HL-60 (cell line): ENCODE data around the gene ARMS2. TPM values are rescaled to one million over a fixed set of nuclear protein-coding genes. Genes with fewer than 3 reads are reported as not detected.

ENCODE experiments used
- microRNA-seq: library from miRNA; unstranded; fragments of <30 nt; microRNA quantifications from one replicate; pipeline ENCODE4, GENCODE V29; 2018

Gene ARMS2

Small RNA genes within 50 kb of the gene (microRNA-seq; reads per million reads assigned to microRNA genes)
- not detected for gene MIR3941
